OCI-LY3 (cell line): ENCODE results near the gene IFI27.

Source experiments
- H2AFZ ChIP-seq: fragments of 200-600, 300-600 bp; shearing (Covaris generic); 2 replicates; pipeline ENCODE4 v1.6.0; 2014; ENCODE audit warnings: antibody characterized with exemption, low read depth, low read length
- H3K27ac ChIP-seq: fragments of 200-600, 300-600 bp; sonication (generic); 2 replicates; pipeline ENCODE4 v1.5.1; 2014; ENCODE audit warnings: mild to moderate bottlenecking, low read length, moderate library complexity, mixed read lengths
- H3K27me3 ChIP-seq: fragments of 200-600, 300-600 bp; sonication (generic); 2 replicates; pipeline ENCODE4 v1.6.1; 2014; ENCODE audit warnings: low read depth, low read length, mixed read lengths
- H3K36me3 ChIP-seq: fragments of 200-600, 300-600 bp; sonication (generic); replicated peaks from 2 replicates; pipeline ENCODE3; 2014; ENCODE audit warnings: low read depth, low read length, mixed read lengths
- H3K4me1 ChIP-seq: fragments of 300-600, 200-600 bp; sonication (generic); 2 replicates; pipeline ENCODE4 v1.6.1; 2014; ENCODE audit warnings: low read length, mixed read lengths
- H3K4me2 ChIP-seq: fragments of 200-600, 300-600 bp; sonication (generic); 2 replicates; pipeline ENCODE4 v1.6.1; 2014; ENCODE audit warnings: low read length, mixed read lengths
- H3K4me3 ChIP-seq: fragments of 300-600, 200-600 bp; sonication (generic); 2 replicates; pipeline ENCODE4 v1.5.1; 2014; ENCODE audit warnings: antibody characterized with exemption, mild to moderate bottlenecking, low read length, moderate library complexity
- H3K79me2 ChIP-seq: fragments of 300-600, 200-600 bp; shearing (Covaris generic); 2 replicates; pipeline ENCODE4 v1.6.1; 2014; ENCODE audit warnings: mild to moderate bottlenecking, low read length, mixed read lengths
- H3K9ac ChIP-seq: fragments of 300-600, 200-600 bp; shearing (Covaris generic); 2 replicates; pipeline ENCODE4 v1.6.0; 2014; ENCODE audit warnings: mild to moderate bottlenecking, low read length, moderate library complexity
- H3K9me3 ChIP-seq: fragments of 200-600, 300-600 bp; shearing (Covaris generic); 2 replicates; pipeline ENCODE4 v1.6.1; 2014; ENCODE audit warnings: low read length, mixed read lengths; ENCODE audit not compliant: insufficient read depth
- H4K20me1 ChIP-seq: fragments of 200-600, 300-600 bp; sonication (generic); 2 replicates; pipeline ENCODE4 v1.6.1; 2016; ENCODE audit warnings: low read length, mixed read lengths; ENCODE audit not compliant: insufficient read depth
- CTCF ChIP-seq: fragments of 200-600, 300-600 bp; sonication (generic); IDR thresholded peaks from 2 replicates; pipeline ENCODE4 v1.5.1; 2014; ENCODE audit warnings: antibody characterized with exemption, low read length, low read depth
- EZH2phosphoT487 ChIP-seq: fragments of 200-600 bp; shearing (Covaris generic); IDR thresholded peaks from 2 replicates; pipeline ENCODE4 v1.6.1; 2018; ENCODE audit warnings: antibody characterized with exemption, mixed run types, low read depth

Gene IFI27

GRCh38 chr14:94158239-94158883 lies 47.8 kb downstream of the IFI27 start:
- H3K4me3 ChIP-seq: no peak overlapping the region

GRCh38 chr14:94161058-94161457 lies 50.5 kb downstream of the IFI27 start:
- TF ChIP-seq CTCF (no peak), EZH2phosphoT487 (no peak)
- H3K36me3 ChIP-seq: no peaks in the 10 kb centered on the region
- no peak overlapping the region for H2AFZ ChIP-seq
- H3K27ac ChIP-seq: no peak overlapping the region
- no peak overlapping the region for H3K9ac ChIP-seq
- peaks cover 20% of the 10 kb centered on the region for H3K27me3 ChIP-seq
- H3K9me3 ChIP-seq: no peaks in the 10 kb centered on the region
- H4K20me1 ChIP-seq: no peaks in the 10 kb centered on the region
- no peak overlapping the region for H3K4me3 ChIP-seq
- H3K4me1 ChIP-seq: no peaks in the 10 kb centered on the region
- no peak overlapping the region for H3K4me2 ChIP-seq
- H3K79me2 ChIP-seq: no peaks in the 10 kb centered on the region

More at GRCh38 chr14:94158239-94158883, 47.8 kb downstream of the IFI27 start:
- no peak overlapping the region for H3K4me2 ChIP-seq
- peaks cover 20% of the 10 kb centered on the region for H3K27me3 ChIP-seq
- no peak overlapping the region for H3K9ac ChIP-seq
- no peaks in the 10 kb centered on the region for H4K20me1 ChIP-seq
- H2AFZ ChIP-seq: no peak overlapping the region
- no peak for TF ChIP-seq CTCF
- no peak for TF ChIP-seq EZH2phosphoT487
- no peak overlapping the region for H3K27ac ChIP-seq
- no peaks in the 10 kb centered on the region for H3K79me2 ChIP-seq
- no peaks in the 10 kb centered on the region for H3K36me3 ChIP-seq
- no peaks in the 10 kb centered on the region for H3K4me1 ChIP-seq
- H3K9me3 ChIP-seq: no peaks in the 10 kb centered on the region

- no peaks in the 10 kb centered on the region for H3K36me3 ChIP-seq
- TF ChIP-seq CTCF (no peak), EZH2phosphoT487 (no peak)
- no peak overlapping the region for H3K4me2 ChIP-seq
- no peaks in the 10 kb centered on the region for H4K20me1 ChIP-seq
- no peaks in the 10 kb centered on the region for H3K9me3 ChIP-seq
- H3K27me3 ChIP-seq: peaks cover 15% of the 10 kb centered on the region
- H3K9ac ChIP-seq: no peak overlapping the region
- no peaks in the 10 kb centered on the region for H3K79me2 ChIP-seq
- H2AFZ ChIP-seq: no peak overlapping the region
- no peak overlapping the region for H3K4me3 ChIP-seq
- H3K27ac ChIP-seq: no peak overlapping the region
- H3K4me1 ChIP-seq: no peaks in the 10 kb centered on the region
Observed at GRCh38 chr14:94161981-94162380, 51.4 kb downstream of the IFI27 start.

GRCh38 chr14:94162466-94162865 lies 51.9 kb downstream of the IFI27 start:
- Histone ChIP-seq H3K4me2 (no peak overlapping the region), H4K20me1 (no peaks in the 10 kb centered on the region), H3K27me3 (peaks cover 10% of the 10 kb centered on the region), H3K9me3 (no peaks in the 10 kb centered on the region), H3K79me2 (no peaks in the 10 kb centered on the region), H3K36me3 (no peaks in the 10 kb centered on the region), H3K4me1 (no peaks in the 10 kb centered on the region), H2AFZ (no peak overlapping the region), H3K27ac (no peak overlapping the region), H3K9ac (no peak overlapping the region), H3K4me3 (no peak overlapping the region)
- no peak for TF ChIP-seq CTCF
- TF ChIP-seq EZH2phosphoT487: no peak
